ENCODE data around the gene ZNF611.
A peak's percentile ranks its signal among the peaks of the same experiment; 100 is the strongest.
"Not testable (repeated sequence)": the region's sequence is repeated elsewhere in the genome, so short reads cannot be mapped to it uniquely, and the experiment has no call there.

The ZNF611 gene

GRCh38 chr19:52715902-52716301 lies 18.9 kb downstream of the ZNF611 start:
- DNase-seq = peak; percentile 8

- DNase-seq = not testable (repeated sequence)
Measured at GRCh38 chr19:52715330-52715729, 19.5 kb downstream of the ZNF611 start.

GRCh38 chr19:52713051-52713450 lies 21.8 kb downstream of the ZNF611 start:
- DNase-seq = not testable (repeated sequence)

DNA sequence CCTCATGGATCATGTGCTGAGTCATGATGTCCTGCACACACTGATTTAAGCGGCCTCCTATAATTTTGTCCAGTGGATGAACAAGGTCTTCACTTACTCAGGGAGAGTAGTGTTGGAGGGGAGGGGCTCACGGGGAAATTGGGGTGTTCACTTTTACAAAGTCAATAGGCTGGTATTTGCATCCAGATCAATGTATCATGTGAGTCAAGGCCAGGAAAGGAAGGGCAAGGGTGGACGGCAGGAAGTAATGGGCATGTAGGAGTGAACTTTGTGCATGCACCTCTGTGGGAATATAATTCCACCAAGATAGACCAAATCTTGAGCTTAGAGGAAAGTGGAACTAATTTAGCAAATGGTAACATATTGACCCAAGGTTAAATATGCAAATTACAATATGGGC lies 23.2 kb downstream of the ZNF611 start:
- not testable (repeated sequence) for DNase-seq

GRCh38 chr19:52710538-52710937 lies 24.3 kb downstream of the ZNF611 start:
- no peak for DNase-seq

DNA sequence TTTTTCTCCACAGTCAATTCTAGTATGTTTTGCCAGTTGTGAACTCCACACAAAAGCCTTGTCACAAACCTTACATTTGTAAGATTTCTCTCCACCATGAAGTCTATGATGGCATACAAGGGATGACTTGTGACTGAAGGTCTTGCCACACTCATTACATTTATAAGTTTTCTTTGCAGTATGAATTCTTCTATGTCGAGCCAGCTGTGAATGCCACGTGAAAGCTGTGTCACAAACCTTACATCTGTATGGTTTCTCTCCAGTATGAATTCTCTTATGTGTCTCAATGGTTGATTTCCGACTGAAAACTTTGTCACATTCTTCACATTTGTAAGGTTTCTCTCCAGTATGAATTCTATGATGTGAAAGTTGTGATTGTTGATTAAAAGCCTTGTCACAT lies 29.2 kb downstream of the ZNF611 start:
- DNase-seq = not testable (repeated sequence)

DNA sequence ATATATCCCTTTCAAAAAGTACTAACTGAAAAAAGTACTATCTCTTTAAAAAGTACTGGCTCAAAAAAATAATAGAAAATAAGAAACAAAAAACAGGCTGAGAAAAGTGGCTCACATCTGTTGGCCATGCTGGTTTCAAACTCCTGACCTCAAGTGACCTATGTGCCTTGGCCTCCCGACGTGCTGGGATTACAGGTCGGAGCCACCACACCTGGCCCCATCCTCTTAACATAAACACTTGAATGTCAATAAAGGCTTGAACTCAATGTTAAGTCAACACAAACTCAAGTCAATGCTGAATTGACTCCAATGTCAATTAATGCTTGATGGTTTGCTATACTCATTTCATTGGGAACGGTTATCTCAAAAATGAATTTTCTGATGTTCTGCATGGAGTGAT lies 30.9 kb downstream of the ZNF611 start:
- DNase-seq = no peak

DNA sequence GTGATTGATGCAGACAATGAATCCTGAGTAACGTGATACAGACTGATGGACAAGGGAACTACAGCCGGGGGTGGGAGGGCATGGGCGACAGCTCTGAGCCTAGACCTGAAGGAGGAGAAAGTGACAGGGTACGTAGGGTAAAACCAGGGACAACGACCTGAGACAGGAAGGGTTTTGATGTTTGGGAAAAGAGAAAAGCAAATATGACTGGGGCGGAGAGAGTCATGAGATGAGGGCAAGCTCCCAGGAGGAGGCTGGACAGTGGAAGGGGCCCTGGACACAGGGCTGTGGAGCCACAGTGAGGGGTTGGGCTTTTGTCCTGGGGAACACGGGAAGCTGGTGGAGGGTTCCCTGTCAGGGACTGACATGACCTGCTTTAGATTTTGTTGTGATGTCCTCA lies 34.2 kb downstream of the ZNF611 start:
- no peak for DNase-seq

- DNase-seq = not testable (repeated sequence)
Measured at GRCh38 chr19:52699555-52699954, 35.3 kb downstream of the ZNF611 start.

DNA sequence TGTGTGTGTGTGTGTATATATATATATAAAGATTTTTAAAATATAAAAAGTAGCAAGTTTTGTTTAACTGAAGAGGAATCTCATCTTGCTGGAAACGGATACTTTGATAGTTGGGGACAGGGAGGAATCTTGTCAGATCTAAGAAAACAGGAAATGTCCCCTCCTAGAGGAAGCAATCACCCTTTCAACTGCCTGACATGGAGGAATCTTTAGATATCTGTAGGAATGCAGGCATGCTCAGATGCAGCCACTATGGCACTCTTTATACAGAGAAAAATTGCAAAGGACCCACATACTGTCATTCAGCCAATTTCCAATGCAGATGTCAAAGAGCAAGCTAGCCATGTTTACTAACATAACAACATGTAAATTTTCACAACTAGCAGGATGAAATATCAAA lies 38.8 kb downstream of the ZNF611 start:
- DNase-seq = no peak

DNA sequence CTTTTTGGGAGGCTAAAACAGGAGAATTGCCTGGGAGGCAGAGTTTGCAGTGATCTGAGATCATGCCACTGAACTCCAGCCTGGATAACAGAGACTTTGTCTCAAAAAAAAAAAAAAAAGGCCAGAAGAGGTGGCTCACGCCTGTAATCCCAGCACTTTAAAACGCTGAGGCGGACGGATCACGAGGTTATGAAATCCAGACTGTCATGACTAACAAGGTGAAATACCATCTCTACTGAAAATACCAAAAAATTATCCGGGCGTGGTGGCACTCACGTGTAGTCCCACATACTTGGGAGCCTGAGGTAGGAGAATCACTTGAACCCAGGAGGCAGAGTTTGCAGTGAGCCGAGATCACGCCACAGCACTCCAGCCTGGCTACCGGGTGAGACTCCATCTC lies 39.9 kb downstream of the ZNF611 start:
- no peak for DNase-seq

DNA sequence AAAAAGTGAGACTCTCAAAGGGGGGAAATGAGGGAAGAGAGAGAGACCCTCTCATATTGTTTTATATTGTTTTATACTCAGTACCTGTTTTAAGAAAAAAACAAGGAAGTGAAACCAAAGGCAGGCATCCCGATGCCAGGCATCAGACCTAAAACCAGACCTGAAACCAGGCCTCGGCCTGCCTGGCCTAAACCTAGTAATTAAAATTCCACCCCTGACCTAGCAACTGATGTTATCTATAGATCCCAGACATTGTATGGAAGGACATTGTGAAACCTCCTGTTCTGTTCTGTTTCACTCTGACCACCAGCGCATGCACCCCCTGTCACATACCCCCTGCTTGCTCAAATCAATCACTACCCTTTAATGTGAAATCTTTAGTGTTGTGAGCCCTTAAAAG lies 40.6 kb downstream of the ZNF611 start:
- DNase-seq = not testable (repeated sequence)

GRCh38 chr19:52692431-52693008 lies 42.3 kb downstream of the ZNF611 start:
- DNase-seq = no peak

GRCh38 chr19:52691737-52692136 lies 43.1 kb downstream of the ZNF611 start:
- no peak for DNase-seq

DNA sequence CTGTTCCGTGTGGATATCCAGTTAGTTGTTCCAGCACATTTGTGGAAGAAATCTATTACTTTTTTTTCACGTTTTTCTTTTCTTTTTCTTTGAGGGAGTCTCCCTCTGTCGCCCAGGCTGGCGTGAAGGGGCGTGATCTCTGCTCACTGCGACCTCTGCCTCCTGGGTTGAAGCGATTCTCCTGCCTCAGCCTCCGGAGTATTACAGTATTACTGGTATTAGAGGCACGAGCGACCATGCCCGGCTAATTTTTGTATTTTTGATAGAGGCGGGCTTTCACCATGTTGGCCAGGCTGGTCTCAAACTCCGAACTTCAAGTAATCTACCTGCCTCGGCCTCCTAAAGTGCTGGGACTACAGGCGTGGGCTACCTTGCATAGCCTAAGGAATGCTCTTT lies 43.6 kb downstream of the ZNF611 start:
- DNase-seq = no peak

- DNase-seq = peak; percentile 89
Measured at GRCh38 chr19:52690369-52691214, 44.3 kb downstream of the ZNF611 start.

DNA sequence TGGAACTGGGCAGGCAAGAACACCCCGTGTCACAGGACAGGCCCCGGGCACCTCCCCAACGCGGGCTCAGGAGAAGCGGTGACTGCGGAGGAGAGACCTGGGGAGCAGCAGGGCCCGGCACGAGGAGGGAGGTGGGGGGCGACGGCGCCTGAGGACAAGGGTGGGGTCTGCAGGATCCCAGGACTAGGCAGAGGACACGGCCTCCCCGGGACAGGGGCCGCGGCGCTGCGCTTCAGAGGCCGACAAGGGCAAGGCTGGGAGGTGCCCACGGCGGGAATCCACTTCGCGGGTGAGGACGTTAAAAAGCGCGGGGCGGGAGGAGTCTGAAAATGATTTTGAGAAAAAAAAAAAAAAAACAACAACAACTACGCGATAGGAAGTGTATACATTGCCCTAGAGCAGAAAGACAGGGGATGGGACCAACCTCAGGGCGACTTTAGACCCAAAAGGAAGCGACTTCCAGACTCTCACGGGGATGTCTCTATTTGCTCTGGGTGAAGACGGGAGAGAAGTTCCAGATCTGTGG lies 44.9 kb downstream of the ZNF611 start:
- DNase-seq = peak; percentile 39

GRCh38 chr19:52688925-52689796 lies 45.7 kb downstream of the ZNF611 start:
- not testable (repeated sequence) for DNase-seq

- no peak for DNase-seq
Measured at GRCh38 chr19:52688335-52688734, 46.5 kb downstream of the ZNF611 start.

GRCh38 chr19:52687684-52688083 lies 47.2 kb downstream of the ZNF611 start:
- DNase-seq = no peak

DNA sequence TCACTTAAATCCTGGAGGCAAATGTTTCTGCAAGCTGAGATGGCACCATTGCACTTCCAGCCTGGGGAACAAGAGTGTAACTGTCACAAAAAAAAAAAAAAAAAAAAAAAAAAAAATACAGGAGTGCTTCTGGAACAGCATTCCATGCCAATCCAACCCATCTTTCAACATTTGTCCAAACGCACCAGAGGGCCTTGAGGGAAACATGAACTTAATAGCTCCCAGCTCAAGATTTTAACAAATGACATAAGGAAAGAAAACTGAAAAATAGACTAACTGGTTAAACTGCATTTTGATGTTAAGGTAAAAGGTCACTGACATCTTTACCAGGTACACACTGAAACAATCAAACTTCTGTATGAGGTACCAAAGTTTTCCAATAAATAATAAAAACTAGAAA lies 49.0 kb downstream of the ZNF611 start:
- no peak for DNase-seq

GRCh38 chr19:52681216-52681615 lies 53.6 kb downstream of the ZNF611 start:
- not testable (repeated sequence) for DNase-seq

- no peak for DNase-seq
Measured at GRCh38 chr19:52679598-52679997, 55.2 kb downstream of the ZNF611 start.
